HG02981 (cell line): Measurements from ENCODE around the gene SPSB1.
"Not testable (repeated sequence)": the region's sequence is repeated elsewhere in the genome, so short reads cannot be mapped to it uniquely, and the experiment has no call there.

Experiments
- ATAC-seq: cut with Tn5 transposase; IDR thresholded peaks from one replicate; pipeline ENCODE4 v1.9.1; 2021; ENCODE audit warnings: mild to moderate bottlenecking, moderate library complexity; ENCODE audit not compliant: unreplicated experiment

SPSB1 gene

DNA sequence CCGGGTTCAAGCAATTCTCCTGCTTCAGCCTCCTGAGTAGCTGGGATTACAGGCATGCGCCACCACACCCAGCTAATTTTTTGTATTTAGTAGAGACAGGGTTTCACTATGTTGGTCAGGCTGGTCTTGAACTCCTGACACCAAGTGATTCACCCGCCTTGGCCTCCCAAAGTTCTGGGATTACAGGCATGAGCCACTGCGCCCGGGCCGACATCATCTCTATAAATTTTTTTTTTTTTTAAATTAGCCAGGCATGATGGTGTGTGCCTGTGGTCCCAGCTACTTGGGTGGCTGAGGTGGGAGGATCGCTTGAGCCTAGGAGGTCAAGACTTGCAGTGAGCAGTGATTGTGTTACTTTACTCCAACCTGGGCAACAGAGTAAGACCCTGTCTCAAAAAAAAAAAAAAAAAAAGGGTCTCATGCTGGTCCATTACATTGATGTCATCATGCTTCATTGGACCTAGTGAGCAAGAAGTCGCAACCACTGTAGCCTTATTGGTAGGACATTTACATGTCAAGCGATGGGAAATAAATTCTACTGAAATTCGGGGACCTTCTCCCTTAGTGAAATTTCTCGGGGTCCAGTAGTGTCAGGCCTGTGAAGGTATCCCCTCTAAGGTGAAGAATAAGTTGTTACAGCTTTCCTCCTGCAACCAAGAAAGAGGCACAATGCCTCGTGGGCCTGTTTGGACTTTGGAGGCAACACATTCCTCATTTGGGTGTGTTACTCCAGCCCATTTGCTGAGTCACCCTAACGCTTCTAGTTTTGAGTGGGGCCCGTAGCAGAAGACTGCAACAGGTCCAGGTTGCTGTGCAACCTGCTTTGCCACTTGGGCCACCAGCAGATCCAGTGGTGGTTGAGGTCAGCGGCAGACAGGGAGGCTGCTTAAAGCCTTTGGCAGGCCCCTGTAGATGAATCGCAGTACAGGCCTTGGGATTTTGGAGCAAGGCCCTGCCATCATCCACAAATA, 7.2 kb downstream of the SPSB1 start:
- not testable (repeated sequence) for ATAC-seq

DNA sequence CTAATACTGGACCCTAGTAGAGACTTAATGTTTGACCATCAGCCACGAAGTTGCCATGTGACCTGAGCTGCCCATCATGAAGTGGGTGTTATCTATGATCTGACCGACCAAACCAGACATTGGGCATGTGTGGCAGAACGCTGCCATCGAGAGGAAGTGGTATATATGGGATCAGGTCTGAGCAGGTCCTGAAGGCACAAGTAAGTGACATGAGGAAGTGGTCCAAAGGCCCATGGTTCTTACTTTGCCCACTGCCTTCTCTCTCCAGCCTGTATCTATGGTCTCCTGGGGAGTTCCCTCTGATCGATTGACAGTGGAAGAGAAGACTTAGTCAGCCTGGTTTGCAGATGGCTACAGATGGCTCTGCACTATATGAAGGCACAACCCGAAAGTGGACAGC, 7.9 kb downstream of the SPSB1 start:
- ATAC-seq, result no peak

DNA sequence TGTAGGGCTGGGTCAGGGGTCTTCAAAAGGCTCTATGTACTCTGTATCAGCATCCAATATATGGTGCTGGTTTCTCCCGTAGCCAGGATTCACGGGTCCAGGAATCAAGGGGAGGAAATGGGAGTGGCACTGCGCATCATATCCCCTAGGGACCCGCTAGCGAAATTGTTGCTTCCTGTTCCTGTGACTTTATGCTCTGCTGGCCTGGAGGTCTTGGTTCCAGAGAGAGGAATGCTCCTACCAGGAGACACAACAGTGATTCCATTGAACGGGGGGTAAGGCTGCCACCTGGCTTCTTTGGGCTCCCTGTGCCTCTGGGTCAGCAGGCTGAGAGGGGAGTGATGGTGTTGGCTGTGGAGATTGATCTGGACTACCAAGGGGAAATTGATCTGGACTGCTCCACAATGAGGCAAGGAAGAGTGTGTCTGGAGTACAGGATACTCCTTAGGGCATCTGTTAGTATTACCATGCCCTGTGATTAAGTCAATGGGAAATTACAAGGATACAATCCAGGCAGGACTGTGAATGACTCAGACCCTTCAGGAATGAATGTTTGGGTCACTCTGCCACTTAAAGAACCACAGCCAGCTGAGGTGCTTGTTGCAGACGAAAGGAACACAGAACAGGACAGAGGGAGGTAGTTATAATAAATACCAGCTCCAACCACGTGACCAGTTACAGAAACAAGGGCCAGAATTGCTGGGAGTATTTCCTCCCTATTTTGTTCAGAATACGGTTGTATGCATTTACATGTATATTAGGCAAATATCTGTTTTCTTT, 10.2 kb downstream of the SPSB1 start:
- no peak for ATAC-seq

DNA sequence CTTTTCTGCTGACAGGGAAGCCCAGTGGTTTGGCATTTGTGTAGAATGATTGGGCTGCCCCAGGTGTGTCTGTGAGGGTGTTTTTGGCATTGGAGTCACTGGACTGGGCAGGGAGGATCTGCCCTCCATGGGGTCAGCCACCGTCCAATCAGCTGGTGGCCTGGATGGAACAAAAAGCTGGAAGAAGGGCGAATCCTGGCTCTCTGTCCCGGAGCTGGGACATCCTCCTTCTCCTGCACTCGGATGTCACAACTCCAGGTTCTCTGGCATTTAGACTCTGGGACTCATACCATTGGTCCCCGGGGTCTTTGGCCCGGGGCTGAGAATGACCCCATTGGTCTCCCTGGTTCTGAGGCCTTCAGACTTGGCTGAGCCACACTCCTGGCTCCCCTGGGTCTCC, 11.2 kb downstream of the SPSB1 start:
- ATAC-seq, result no peak

DNA sequence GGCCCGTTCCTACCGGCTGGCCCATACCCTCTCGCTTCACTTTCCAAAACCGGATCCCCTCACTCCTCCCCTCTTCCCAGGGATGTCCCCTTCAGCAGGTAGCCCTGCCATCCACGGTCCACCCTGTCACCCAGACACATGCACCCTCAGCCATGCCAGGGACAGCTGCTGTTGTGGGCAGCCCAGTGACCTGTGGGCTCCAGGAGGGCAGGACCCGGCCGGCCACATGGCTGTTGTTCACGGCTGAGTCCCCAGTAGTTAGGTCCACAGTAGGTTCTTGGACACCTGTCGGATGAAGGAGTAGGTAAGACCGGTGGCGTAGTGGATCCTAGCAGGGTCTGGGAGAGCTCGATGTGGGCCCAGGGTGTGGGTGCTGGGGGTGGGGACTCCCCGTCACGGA, 12.5 kb downstream of the SPSB1 start:
- ATAC-seq, result no peak

DNA sequence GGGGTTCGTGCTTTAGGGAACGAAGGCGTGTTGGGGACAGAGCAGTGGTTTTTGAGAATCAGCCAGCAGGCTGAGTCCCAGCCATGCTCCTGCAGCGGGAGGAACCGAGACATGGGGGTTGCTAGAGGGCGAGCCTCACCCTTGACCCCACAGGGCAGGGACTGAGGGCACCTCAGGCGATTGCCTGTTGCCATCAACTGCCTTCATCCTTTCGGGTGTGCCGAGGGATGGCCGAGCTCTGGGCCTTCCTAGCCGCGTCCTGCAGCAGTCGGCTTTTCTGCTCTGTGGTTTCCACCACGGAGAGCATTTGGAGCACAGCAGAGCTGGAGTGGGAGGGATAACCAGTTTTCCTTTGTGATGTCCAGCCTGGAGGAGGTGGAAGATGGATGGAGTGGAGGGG, 13.3 kb downstream of the SPSB1 start:
- no peak for ATAC-seq

DNA sequence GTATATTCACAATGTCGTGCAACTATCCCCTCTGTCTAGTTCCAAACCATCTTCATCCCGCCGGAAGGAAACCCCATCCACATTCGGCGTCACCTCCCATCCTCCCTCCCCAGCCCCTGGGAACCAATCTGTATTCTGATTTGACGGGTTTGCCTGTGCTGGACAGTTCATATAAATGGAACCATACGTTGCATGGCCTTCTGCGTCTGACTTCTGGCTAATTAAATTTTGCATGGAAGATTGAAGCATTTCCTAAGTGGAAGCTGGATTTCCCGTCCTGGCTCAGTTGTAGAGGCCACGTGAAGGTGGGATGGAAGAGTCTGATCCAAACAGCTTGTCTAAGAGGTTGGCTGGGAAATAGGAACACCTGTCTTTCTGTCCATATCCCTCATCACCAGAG, 14.6 kb downstream of the SPSB1 start:
- ATAC-seq, result no peak

DNA sequence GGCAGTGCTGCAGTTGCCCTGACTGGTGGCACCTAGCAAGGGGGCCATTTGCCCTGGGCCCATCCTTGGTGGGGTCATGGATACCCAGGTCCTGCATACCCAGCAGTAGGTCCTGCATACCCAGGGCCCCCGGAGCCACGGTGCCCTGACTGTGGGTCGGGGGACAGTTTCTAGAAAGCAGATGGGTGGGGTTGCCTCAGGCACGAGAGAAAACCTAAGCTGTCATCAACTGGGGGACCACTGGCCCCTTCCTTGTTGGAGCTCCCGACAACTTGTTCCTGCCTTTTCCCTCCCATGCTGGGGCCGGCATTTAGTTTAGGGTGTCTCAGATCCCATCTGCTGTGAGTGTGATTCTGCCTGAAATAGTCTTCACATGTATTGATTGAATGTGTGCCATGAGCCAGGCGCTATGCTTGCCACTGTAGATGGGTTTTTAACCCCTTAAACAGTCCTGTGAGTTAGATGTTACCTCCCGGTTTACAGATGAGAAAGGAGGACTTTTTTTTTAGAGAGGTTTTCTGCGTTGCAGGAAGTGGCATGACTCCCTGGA, 15.6 kb downstream of the SPSB1 start:
- ATAC-seq, result no peak

DNA sequence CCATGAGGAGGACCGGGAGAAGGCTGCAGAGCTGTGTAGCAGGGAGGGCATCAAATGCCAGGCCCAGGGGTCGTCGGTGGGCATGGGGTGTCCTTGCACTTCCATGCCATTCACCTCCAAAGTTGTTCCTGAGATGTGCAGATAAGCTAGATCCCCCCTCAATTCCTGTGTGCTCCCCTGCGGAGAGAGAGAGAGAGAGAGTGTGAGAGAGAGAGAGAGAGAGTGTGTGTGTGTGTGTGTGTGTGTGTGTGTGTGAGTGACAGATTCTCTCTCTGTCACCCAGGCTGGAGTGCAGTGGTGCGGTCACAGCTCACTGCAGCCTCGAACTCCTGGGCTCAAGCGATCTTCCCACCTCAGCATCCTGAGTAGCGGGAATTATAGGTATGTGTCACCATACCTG, 16.4 kb downstream of the SPSB1 start:
- no peak for ATAC-seq

DNA sequence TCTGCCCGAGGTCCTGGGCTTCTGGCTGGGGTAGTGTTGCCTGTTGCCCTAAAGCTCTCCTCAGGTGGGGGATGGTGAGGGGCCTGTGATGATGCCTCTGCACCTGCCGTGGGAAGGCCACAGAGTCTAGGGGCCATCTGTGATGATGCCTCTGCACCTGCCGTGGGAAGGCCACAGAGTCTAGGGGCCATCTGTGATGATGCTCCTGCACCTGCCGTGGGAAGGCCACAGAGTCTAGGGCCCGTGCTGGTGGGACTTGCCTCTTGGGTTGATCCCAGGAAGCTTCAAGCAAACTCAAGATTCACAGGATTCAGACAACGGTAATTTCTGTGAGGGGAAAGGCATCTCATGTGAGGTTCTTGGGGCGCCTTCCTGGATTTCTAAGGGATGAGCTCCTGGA, 17.3 kb downstream of the SPSB1 start:
- no peak for ATAC-seq

DNA sequence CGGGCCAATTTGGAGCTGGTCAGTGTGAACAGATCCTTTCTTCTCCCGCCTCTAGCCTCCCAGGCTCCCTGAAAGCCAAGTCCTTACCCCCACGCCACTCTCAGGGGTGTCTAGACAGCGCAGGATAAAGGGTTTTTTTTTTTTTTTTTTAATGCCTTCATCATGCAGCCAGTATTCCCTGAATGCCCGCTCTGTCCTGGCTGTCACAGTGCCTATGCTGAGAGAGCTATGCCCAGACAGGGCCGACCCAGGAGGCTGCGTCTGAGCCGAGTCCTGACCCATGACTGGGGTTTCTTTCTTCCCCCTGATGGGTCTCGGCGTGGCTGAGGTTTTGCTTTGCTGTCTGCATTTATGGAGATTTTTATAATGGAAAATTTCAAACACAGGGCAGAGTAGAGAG, 18.3 kb downstream of the SPSB1 start:
- no peak for ATAC-seq

DNA sequence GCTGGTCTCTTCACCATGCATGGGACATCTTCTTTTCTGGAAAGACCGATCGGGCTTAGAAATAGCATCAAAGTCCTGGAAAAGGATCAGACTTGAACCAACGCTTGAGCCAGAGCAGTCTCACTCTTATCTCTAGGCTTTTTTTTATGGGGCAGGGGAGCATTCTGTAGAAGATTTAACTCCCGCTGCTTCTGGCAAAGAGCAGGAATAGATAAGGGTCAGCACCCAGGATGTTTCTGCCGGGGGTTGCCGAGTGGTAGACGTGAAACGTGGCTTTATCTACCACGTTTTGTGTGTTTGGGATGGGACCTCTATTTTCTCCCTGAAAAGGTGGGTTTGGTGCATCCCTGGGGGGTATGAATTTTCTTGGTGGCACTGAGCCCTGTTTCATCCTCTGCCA, 18.8 kb downstream of the SPSB1 start:
- ATAC-seq, result no peak

DNA sequence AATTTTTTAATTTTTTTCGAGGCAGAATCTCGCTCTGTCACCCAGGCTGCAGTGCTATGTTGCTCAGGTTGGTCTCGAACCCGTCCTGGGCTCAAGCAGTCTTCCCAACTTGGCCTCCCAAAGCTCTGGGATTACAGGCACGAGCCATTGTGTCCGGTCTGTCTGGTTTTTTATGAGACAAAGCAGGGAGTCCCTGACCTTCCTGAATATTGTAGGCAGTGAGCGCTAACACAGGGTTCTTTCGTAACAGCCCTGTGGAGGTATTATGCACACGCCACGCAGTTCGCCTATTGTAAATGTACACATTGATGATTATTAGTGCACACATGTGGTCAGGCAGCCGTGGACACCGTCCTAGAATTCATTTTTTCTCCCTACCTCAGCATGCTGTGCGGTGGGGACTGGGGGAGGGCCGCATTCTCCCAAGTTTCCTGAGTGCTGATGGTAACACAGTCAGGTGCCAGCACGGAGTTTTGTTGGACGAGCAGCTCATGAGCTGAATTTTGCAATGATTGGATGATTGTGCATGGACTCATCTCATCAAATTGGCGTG, 19.6 kb downstream of the SPSB1 start:
- ATAC-seq, result no peak

DNA sequence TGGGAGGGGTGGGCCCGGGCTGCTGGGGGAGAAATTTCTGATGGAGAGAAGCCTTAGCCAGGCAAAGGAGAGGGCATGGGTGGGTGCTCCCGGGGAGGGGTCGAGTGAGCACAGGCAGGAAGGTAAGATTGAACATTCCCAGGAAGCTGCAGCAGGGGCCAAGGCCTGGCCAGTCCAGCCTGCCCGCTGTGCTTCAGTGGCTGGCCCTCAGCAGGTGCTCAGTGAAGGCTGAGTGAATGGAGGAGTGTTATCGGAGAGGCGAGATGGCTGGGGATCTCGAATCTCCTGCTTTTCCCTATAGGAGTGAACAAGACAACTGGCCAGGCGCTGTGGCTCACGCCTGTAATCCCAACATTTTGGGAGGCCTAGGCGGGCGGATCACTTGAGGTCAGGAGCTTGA, 20.9 kb downstream of the SPSB1 start:
- no peak for ATAC-seq

DNA sequence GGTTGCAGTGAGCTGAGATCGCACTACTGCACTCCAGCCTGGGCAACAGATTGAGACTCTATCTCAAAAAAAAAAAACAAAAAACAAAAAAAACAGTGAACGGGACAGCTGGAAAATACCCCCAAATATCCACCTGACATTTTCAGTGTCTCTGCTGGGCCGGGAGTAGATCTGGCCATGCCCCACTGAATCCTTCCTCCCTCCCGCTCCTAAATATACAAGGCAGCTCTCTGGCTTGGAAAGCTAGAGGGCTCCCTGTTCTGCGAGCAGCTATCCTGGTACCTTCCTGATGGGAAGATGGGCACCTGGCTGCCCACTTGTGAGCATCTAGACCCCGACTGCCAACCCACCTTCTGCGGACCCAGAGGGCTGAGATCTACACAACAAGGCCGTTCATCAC, 21.4 kb downstream of the SPSB1 start:
- ATAC-seq, result no peak

DNA sequence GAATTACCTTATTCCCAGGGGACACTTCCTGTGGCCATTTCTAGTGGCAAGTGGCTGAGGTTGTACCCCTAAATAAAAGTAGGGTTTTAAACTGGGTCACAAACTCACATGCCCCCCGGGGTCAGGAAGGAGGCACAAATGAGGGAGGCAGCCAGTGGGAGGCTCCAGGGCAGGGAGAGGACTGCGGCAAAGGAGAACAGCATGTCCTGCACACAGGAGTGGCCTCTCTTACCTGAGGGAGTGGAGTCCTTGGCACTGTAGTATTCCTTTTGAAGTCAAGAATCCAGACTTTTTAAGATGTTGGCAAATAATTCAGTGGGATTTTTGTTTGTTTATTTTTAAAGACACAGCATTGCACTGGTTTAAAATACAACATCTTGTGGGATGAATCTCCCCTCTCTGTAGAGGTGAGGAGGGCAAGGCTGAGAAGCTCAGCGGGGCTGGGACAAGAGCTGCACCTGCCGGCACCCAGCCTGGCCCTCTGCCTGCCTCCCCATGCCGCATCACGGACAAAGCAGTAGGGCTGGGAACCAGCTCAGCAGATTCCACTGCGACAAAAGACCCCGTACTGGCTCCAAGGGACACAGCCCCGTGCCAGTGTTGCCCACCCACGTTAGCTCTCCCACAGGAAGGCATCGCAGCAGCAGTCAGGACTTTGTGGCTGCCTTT, 22.2 kb downstream of the SPSB1 start:
- no peak for ATAC-seq

DNA sequence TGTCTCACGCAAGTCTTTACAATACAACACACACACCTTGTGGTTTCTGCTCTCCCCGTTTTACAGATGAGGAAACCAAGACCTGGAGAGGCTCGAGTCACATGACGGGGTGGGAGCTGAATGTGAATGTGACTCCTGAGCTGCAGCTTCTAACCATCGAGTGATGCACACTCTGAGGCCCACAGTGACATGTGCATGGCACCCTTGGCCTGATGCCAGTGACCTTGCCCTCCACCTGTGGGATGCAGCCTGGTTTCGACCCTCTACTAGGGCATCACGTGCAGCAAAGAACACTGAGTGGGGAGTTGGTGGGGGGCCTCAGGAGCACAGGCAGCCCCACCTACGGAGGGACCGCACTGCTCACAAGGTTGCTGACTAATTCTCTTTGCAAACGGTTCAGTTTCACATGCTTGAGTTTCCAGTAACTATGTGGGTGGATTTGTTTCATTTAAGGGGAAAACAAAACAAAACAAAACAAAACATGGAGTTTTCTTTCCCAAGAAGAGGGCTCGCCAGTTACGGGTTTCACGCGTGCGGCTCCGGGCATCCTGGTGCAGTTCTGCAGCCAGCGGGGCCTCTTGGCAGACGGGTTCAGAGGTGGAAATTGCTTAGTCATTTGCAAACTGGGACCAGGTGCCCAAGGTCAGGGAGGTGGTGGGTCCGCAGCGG, 22.9 kb downstream of the SPSB1 start:
- no peak for ATAC-seq

DNA sequence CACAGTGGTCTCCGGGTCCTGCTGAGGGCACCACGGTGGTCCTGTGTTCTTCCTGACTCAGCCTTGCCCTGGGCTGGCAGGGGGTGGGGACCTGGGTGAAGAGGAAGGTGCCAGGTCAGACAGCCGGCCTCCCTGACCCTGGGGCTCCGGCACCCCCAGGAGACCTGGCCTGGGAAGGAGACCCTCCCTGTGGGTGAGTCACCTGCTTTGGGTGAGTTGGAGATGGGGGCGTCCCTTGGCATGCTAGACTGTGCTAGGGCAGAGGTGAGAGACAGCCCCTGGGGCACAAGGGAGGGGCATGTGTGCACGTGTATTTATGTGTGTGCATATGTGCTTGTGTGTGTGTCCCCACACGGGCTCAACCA, 23.4 kb downstream of the SPSB1 start:
- no peak for ATAC-seq

DNA sequence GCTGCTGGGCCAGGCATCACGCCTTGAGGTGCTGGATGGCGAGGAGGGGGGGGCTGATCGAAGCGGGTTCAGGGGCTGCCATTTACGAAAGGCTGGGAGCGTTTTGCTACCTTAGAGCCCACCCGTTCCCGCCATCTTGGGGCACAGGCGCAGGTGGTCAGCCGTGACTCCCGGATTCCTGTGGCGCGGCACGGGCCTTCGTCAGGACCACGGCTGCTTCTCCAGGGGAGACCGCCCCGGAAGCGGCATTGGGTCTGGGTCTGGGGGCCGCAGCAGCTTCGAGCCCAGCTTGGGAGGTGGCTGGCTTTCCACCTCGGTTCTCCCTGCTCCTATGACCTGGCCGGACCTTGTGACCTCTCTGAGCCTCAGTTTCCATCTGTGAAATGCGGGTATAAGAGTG, 23.8 kb downstream of the SPSB1 start:
- ATAC-seq, result no peak

DNA sequence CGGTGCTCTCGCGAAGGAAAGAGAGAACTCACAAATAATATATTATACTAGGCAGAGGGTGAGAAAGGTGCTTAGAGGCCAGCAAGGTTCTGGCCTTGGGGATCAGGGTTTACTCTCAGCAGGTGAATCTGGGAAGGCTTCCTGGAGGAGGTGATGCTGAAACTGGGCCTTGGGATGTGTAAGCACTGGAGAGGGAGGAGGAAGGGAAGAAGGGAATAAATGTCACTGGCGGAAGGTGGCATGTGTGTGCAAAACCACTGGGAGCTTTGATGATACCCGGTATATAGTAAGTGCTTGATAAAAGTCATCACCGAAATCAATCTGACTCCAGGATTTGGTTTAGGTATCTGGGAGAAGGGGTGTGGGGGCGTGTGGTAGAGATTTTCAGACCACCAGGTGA, 24.4 kb downstream of the SPSB1 start:
- no peak for ATAC-seq
